ENCODE measurements around the gene TMCO4.

DNA sequence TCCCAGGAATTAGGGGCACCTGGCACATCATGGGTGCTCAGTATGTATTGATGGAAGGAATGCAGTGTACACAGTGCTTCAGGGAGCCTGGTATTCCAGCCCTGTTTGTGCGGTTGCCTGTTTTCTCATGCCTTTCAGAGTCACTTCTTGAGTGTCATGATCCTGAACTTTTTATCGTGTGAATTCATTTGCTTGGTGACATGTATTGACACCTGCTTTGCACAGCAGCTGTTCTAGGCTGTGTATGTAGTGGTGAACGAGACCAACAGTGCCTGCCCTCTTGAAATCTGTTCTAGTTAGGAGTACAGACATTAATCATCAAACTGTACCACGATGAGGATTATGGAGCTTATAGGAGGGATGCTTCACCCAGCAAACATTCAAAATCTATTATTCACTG, 128.9 kb downstream of the TMCO4 start:
- TF ChIP-seq, protein P1, sequence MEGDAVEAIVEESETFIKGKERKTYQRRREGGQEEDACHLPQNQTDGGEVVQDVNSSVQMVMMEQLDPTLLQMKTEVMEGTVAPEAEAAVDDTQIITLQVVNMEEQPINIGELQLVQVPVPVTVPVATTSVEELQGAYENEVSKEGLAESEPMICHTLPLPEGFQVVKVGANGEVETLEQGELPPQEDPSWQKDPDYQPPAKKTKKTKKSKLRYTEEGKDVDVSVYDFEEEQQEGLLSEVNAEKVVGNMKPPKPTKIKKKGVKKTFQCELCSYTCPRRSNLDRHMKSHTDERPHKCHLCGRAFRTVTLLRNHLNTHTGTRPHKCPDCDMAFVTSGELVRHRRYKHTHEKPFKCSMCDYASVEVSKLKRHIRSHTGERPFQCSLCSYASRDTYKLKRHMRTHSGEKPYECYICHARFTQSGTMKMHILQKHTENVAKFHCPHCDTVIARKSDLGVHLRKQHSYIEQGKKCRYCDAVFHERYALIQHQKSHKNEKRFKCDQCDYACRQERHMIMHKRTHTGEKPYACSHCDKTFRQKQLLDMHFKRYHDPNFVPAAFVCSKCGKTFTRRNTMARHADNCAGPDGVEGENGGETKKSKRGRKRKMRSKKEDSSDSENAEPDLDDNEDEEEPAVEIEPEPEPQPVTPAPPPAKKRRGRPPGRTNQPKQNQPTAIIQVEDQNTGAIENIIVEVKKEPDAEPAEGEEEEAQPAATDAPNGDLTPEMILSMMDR (conservative IDR thresholded peaks at IDR 0.05; ENCODE audit: low read depth, low read length), result no peak
- TF ChIP-seq EZH2 (IDR thresholded peaks at IDR 0.05; ENCODE audit: low read length, unreplicated experiment) (no peak), EZH2phosphoT487 (IDR thresholded peaks at IDR 0.05; ENCODE audit: borderline replicate concordance, low read length) (no peak)
